GM23338 (cell line): Measurements from ENCODE around the gene GRK3. TPM values are rescaled to one million over a fixed set of nuclear protein-coding genes. Genes with fewer than 3 reads are reported as not detected.

Experiments used
- ATAC-seq: fragments of 200-7000 bp; cut with Tn5 transposase; 3 replicates; pipeline ENCODE4 v1.9.1; 2020
- DNase-seq: peaks from one replicate; pipeline ENCODE4 v3.0.0-alpha.2; 2015; ENCODE audit warnings: low spot score
- H2AFZ ChIP-seq: fragments of 200-600 bp; sonication (generic); 2 replicates; pipeline ENCODE4 v1.8.0; 2016; ENCODE audit warnings: antibody characterized with exemption, mild to moderate bottlenecking, moderate library complexity
- H3F3A ChIP-seq: fragments of 200-600 bp; sonication (generic); replicated peaks from 2 replicates; pipeline ENCODE4 v1.8.0; 2017; ENCODE audit warnings: antibody characterized with exemption, mixed run types, low read depth
- H3K27ac ChIP-seq: fragments of 200-600 bp; sonication (generic); 2 replicates; pipeline ENCODE4 v1.6.1; 2016; ENCODE audit warnings: low read depth
- H3K27me3 ChIP-seq: fragments of 200-600 bp; sonication (generic); 2 replicates; pipeline ENCODE4 v1.8.0; 2016; ENCODE audit warnings: mild to moderate bottlenecking, mixed run types, moderate library complexity; ENCODE audit not compliant: insufficient read depth
- H3K36me3 ChIP-seq: fragments of 200-600 bp; sonication (generic); 2 replicates; pipeline ENCODE4 v1.8.0; 2016; ENCODE audit warnings: mild to moderate bottlenecking; ENCODE audit not compliant: insufficient read depth
- H3K4me1 ChIP-seq: fragments of 200-600 bp; sonication (generic); 2 replicates; pipeline ENCODE4 v1.8.0; 2016; ENCODE audit warnings: mild to moderate bottlenecking, moderate library complexity; ENCODE audit not compliant: insufficient read depth
- H3K4me2 ChIP-seq: fragments of 200-600 bp; sonication (generic); 2 replicates; pipeline ENCODE4 v1.7.1; 2017; ENCODE audit warnings: mixed run types
- H3K4me3 ChIP-seq: fragments of 200-600 bp; sonication (generic); 2 replicates; pipeline ENCODE4 v1.6.1; 2016; ENCODE audit warnings: mixed run types
- H3K79me2 ChIP-seq: fragments of 200-600 bp; sonication (generic); replicated peaks from 2 replicates; pipeline ENCODE4 v1.8.0; 2017; ENCODE audit warnings: mild to moderate bottlenecking; ENCODE audit not compliant: insufficient read depth
- H3K9me2 ChIP-seq: fragments of 200-600 bp; sonication (generic); 2 replicates; pipeline ENCODE4 v1.8.0; 2017; ENCODE audit not compliant: insufficient read depth
- H4K20me1 ChIP-seq: fragments of 200-600 bp; sonication (generic); replicated peaks from 2 replicates; pipeline ENCODE4 v1.8.0; 2017; ENCODE audit warnings: mild to moderate bottlenecking; ENCODE audit not compliant: insufficient read depth
- H3K27ac Mint-ChIP-seq: 2 replicates; pipeline ENCODE4 v1.8.0; 2020; ENCODE audit warnings: inconsistent platforms, mild to moderate bottlenecking, moderate library complexity, mixed read lengths
- H3K27me3 Mint-ChIP-seq: 3 replicates; pipeline ENCODE4 v1.8.0; 2022; ENCODE audit warnings: low read depth, mild to moderate bottlenecking, moderate library complexity, mixed read lengths, inconsistent platforms; ENCODE audit not compliant: insufficient read depth, poor library complexity
- H3K36me3 Mint-ChIP-seq: 3 replicates; pipeline ENCODE4 v1.8.0; 2021; ENCODE audit warnings: low read depth, mild to moderate bottlenecking, inconsistent platforms, moderate library complexity, mixed read lengths
- H3K4me1 Mint-ChIP-seq: 3 replicates; pipeline ENCODE4 v1.8.0; 2020; ENCODE audit warnings: mild to moderate bottlenecking, inconsistent platforms, mixed read lengths
- H3K4me3 Mint-ChIP-seq: 3 replicates; pipeline ENCODE4 v1.8.0; 2021; ENCODE audit warnings: moderate library complexity, mild to moderate bottlenecking, inconsistent platforms, mixed read lengths
- H3K9me3 Mint-ChIP-seq: 3 replicates; pipeline ENCODE4 v1.8.0; 2020; ENCODE audit warnings: moderate library complexity, mild to moderate bottlenecking, inconsistent platforms, mixed read lengths
- CREB1 ChIP-seq: fragments of 250-450 bp; sonication (Bioruptor Pico); IDR thresholded peaks from 2 replicates; pipeline ENCODE4 v1.5.0; 2020; ENCODE audit warnings: low read depth, mild to moderate bottlenecking, moderate library complexity
- EZH2 ChIP-seq: fragments of 200-600 bp; sonication (generic); IDR thresholded peaks from one replicate; pipeline ENCODE4 v1.8.0; 2017; ENCODE audit warnings: antibody characterized with exemption, mild to moderate bottlenecking, low read depth; ENCODE audit not compliant: unreplicated experiment
- EZH2phosphoT487 ChIP-seq: fragments of 200-600 bp; sonication (generic); IDR thresholded peaks from one replicate; pipeline ENCODE4 v1.8.1; 2018; ENCODE audit warnings: antibody characterized with exemption; ENCODE audit not compliant: unreplicated experiment
- JUNB ChIP-seq: IDR thresholded peaks from one replicate; pipeline ENCODE4 v1.6.1; 2016; ENCODE audit warnings: antibody characterized with exemption; ENCODE audit not compliant: unreplicated experiment
- NANOG ChIP-seq: IDR thresholded peaks from 2 replicates; pipeline ENCODE4 v1.6.1; 2016; ENCODE audit warnings: antibody characterized with exemption, borderline replicate concordance
- POLR2AphosphoS5 ChIP-seq: IDR thresholded peaks from 2 replicates; pipeline ENCODE4 v1.6.1; 2016; ENCODE audit warnings: antibody characterized with exemption, low read depth
- STAT1 ChIP-seq: IDR thresholded peaks from one replicate; pipeline ENCODE4 v1.6.1; 2016; ENCODE audit warnings: antibody characterized with exemption; ENCODE audit not compliant: unreplicated experiment
- ZNF114 ChIP-seq: fragments of 250-450 bp; sonication (Bioruptor Pico); IDR thresholded peaks from 2 replicates; pipeline ENCODE4 v1.5.0; 2020; ENCODE audit warnings: mild to moderate bottlenecking, moderate library complexity
- ZNF331 ChIP-seq: fragments of 250-450 bp; sonication (Bioruptor Pico); IDR thresholded peaks from 2 replicates; pipeline ENCODE4 v1.5.0; 2020; ENCODE audit warnings: low read depth, mild to moderate bottlenecking, moderate library complexity
- polyA plus RNA-seq: library from polyadenylated mRNA; unstranded; fragments of >200 nt; fragmentation: Nextera tagmentation; extraction: Ambion mirVana; gene quantifications from 2 replicates; pipeline ENCODE4 v1.2.1, GENCODE V29; 2016
- total RNA-seq: library from RNA; depleted of rRNA; stranded (reverse); fragments of >200 nt; shearing (Covaris generic); gene quantifications from 2 replicates; pipeline ENCODE4 v1.2.3, GENCODE V29; 2014
- TF ChIP-seq, protein P1 (sequence below): IDR thresholded peaks from 2 replicates; pipeline ENCODE4 v1.6.1; 2016; ENCODE audit warnings: antibody characterized with exemption
- TF ChIP-seq, protein P2 (sequence below): IDR thresholded peaks from one replicate; pipeline ENCODE4 v1.6.1; 2018; ENCODE audit warnings: antibody characterized with exemption; ENCODE audit not compliant: unreplicated experiment
- TF ChIP-seq, protein P3 (sequence below): fragments of 250-450 bp; sonication (Bioruptor Pico); IDR thresholded peaks from 2 replicates; pipeline ENCODE4 v1.5.0; 2020; ENCODE audit warnings: mild to moderate bottlenecking, moderate library complexity

The GRK3 gene
- total and polyA plus RNA-seq, 2 experiments from 2014 or later, result 6.0 to 25.3 TPM

DNA sequence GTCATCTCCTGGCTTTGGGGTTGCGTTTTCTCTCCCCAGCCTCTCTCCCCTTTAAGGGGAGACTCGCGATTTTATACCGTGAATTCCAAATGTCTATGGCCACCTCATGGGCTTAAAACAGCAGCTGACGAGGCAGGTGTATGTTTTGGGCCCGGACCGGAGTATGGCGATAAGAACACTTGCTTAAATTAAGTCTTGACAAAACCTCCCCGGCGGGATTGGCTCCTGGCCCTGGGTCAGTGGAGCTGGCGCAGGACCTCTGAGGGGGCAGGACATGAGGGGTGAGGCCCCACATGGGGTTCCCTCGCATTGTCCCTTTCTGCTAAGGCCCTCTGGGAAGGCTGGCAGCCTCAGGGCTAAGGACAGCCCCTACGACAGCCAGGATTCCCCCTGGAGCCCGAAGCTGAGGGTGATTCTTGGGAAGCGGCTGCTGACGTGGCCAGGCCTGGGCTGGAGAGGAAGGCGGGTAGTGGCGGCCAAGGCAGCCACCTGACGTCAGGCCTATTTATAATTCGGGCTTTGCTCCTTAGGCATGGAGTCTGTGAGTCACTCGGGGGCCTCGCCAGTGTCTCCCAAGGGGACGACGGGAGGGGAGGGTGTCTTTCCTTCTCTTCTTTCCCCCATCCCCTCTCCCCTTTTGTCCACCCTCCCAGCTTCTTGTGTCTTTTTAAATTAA is 190.2 kb downstream of the GRK3 start:
- DNase-seq (no peak), ATAC-seq (peak; percentile 42; the same call in 1 of the 3 replicates)
- H3K27me3 Mint-ChIP-seq, result peaks cover 7% of the 10 kb centered on the region
- no peak overlapping the region for H3K4me3 ChIP-seq
- H3K27ac Mint-ChIP-seq, result no peak overlapping the region
- H2AFZ ChIP-seq, result no peak overlapping the region
- H3F3A ChIP-seq, result no peaks in the 10 kb centered on the region
- no peaks in the 10 kb centered on the region for H3K9me2 ChIP-seq
- H4K20me1 ChIP-seq, result no peaks in the 10 kb centered on the region
- no peaks in the 10 kb centered on the region for H3K36me3 Mint-ChIP-seq
- H3K4me1 Mint-ChIP-seq, result no peaks in the 10 kb centered on the region
- H3K79me2 ChIP-seq, result no peaks in the 10 kb centered on the region
- H3K9me3 Mint-ChIP-seq, result no peaks in the 10 kb centered on the region
- TF ChIP-seq CREB1 (CRISPR knock-in tag), result no peak
- TF ChIP-seq, protein P1, sequence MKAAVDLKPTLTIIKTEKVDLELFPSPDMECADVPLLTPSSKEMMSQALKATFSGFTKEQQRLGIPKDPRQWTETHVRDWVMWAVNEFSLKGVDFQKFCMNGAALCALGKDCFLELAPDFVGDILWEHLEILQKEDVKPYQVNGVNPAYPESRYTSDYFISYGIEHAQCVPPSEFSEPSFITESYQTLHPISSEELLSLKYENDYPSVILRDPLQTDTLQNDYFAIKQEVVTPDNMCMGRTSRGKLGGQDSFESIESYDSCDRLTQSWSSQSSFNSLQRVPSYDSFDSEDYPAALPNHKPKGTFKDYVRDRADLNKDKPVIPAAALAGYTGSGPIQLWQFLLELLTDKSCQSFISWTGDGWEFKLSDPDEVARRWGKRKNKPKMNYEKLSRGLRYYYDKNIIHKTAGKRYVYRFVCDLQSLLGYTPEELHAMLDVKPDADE, result no peak
- H3K27me3 ChIP-seq, result no peaks in the 10 kb centered on the region
- no peak overlapping the region for H3K4me3 Mint-ChIP-seq
- no peak overlapping the region for H3K27ac ChIP-seq
- H3K36me3 ChIP-seq, result no peaks in the 10 kb centered on the region; the same call in 1 of the 2 replicates
- H3K4me2 ChIP-seq, result no peak overlapping the region
- H3K4me1 ChIP-seq, result no peaks in the 10 kb centered on the region

DNA sequence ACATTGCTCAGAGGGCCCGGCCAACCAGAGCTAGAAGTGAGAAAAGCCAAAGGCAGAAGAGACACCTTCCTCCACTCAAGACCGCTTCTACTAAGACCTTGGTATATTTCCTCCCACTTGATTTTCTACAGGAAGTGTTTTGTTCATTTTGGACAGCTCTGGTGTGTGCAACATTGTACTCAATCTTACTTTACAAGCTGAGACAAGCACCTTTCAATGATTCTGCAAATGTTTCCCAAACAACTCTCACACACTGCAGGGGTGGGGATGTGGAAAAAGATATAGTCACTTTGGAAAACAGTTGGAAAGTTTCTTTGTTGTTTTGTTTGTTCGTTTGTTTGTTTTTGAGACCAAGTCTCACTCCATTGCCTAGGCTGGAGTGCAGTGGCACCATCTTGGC is 193.2 kb downstream of the GRK3 start:
- H4K20me1 ChIP-seq, result no peaks in the 10 kb centered on the region
- H3K79me2 ChIP-seq, result no peaks in the 10 kb centered on the region
- no peaks in the 10 kb centered on the region for H3K9me2 ChIP-seq
- no peaks in the 10 kb centered on the region for H3K4me1 ChIP-seq
- Mint-ChIP-seq H3K27me3 (peaks cover 3% of the 10 kb centered on the region), H3K4me1 (no peaks in the 10 kb centered on the region), H3K27ac (no peak overlapping the region), H3K4me3 (no peak overlapping the region), H3K9me3 (no peaks in the 10 kb centered on the region), H3K36me3 (no peaks in the 10 kb centered on the region)
- H3K27ac ChIP-seq, result no peak overlapping the region
- no peak for DNase-seq
- H3K27me3 ChIP-seq, result no peaks in the 10 kb centered on the region
- ATAC-seq, result no peak
- H3K4me3 ChIP-seq, result no peak overlapping the region
- H3K4me2 ChIP-seq, result no peak overlapping the region
- H2AFZ ChIP-seq, result no peak overlapping the region
- no peaks in the 10 kb centered on the region; the same call in 1 of the 2 replicates for H3K36me3 ChIP-seq
- H3F3A ChIP-seq, result no peaks in the 10 kb centered on the region
- TF ChIP-seq EZH2, result no peak
- TF ChIP-seq ZNF114, result no peak
- TF ChIP-seq ZNF331 (CRISPR knock-in tag), result no peak
- TF ChIP-seq STAT1, result no peak
- TF ChIP-seq NANOG, result no peak
- TF ChIP-seq EZH2phosphoT487, result no peak
- TF ChIP-seq, protein P2, sequence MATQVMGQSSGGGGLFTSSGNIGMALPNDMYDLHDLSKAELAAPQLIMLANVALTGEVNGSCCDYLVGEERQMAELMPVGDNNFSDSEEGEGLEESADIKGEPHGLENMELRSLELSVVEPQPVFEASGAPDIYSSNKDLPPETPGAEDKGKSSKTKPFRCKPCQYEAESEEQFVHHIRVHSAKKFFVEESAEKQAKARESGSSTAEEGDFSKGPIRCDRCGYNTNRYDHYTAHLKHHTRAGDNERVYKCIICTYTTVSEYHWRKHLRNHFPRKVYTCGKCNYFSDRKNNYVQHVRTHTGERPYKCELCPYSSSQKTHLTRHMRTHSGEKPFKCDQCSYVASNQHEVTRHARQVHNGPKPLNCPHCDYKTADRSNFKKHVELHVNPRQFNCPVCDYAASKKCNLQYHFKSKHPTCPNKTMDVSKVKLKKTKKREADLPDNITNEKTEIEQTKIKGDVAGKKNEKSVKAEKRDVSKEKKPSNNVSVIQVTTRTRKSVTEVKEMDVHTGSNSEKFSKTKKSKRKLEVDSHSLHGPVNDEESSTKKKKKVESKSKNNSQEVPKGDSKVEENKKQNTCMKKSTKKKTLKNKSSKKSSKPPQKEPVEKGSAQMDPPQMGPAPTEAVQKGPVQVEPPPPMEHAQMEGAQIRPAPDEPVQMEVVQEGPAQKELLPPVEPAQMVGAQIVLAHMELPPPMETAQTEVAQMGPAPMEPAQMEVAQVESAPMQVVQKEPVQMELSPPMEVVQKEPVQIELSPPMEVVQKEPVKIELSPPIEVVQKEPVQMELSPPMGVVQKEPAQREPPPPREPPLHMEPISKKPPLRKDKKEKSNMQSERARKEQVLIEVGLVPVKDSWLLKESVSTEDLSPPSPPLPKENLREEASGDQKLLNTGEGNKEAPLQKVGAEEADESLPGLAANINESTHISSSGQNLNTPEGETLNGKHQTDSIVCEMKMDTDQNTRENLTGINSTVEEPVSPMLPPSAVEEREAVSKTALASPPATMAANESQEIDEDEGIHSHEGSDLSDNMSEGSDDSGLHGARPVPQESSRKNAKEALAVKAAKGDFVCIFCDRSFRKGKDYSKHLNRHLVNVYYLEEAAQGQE, result no peak
- no peak for TF ChIP-seq POLR2AphosphoS5
- no peak for TF ChIP-seq JUNB
- TF ChIP-seq, protein P3, sequence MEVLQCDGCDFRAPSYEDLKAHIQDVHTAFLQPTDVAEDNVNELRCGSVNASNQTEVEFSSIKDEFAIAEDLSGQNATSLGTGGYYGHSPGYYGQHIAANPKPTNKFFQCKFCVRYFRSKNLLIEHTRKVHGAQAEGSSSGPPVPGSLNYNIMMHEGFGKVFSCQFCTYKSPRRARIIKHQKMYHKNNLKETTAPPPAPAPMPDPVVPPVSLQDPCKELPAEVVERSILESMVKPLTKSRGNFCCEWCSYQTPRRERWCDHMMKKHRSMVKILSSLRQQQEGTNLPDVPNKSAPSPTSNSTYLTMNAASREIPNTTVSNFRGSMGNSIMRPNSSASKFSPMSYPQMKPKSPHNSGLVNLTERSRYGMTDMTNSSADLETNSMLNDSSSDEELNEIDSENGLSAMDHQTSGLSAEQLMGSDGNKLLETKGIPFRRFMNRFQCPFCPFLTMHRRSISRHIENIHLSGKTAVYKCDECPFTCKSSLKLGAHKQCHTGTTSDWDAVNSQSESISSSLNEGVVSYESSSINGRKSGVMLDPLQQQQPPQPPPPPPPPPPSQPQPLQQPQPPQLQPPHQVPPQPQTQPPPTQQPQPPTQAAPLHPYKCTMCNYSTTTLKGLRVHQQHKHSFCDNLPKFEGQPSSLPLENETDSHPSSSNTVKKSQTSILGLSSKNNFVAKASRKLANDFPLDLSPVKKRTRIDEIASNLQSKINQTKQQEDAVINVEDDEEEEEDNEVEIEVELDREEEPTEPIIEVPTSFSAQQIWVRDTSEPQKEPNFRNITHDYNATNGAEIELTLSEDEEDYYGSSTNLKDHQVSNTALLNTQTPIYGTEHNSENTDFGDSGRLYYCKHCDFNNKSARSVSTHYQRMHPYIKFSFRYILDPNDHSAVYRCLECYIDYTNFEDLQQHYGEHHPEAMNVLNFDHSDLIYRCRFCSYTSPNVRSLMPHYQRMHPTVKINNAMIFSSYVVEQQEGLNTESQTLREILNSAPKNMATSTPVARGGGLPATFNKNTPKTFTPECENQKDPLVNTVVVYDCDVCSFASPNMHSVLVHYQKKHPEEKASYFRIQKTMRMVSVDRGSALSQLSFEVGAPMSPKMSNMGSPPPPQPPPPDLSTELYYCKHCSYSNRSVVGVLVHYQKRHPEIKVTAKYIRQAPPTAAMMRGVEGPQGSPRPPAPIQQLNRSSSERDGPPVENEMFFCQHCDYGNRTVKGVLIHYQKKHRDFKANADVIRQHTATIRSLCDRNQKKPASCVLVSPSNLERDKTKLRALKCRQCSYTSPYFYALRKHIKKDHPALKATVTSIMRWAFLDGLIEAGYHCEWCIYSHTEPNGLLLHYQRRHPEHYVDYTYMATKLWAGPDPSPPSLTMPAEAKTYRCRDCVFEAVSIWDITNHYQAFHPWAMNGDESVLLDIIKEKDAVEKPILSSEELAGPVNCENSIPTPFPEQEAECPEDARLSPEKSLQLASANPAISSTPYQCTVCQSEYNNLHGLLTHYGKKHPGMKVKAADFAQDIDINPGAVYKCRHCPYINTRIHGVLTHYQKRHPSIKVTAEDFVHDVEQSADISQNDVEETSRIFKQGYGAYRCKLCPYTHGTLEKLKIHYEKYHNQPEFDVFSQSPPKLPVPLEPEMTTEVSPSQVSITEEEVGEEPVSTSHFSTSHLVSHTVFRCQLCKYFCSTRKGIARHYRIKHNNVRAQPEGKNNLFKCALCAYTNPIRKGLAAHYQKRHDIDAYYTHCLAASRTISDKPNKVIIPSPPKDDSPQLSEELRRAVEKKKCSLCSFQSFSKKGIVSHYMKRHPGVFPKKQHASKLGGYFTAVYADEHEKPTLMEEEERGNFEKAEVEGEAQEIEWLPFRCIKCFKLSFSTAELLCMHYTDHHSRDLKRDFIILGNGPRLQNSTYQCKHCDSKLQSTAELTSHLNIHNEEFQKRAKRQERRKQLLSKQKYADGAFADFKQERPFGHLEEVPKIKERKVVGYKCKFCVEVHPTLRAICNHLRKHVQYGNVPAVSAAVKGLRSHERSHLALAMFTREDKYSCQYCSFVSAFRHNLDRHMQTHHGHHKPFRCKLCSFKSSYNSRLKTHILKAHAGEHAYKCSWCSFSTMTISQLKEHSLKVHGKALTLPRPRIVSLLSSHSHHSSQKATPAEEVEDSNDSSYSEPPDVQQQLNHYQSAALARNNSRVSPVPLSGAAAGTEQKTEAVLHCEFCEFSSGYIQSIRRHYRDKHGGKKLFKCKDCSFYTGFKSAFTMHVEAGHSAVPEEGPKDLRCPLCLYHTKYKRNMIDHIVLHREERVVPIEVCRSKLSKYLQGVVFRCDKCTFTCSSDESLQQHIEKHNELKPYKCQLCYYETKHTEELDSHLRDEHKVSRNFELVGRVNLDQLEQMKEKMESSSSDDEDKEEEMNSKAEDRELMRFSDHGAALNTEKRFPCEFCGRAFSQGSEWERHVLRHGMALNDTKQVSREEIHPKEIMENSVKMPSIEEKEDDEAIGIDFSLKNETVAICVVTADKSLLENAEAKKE (CRISPR knock-in tag), result no peak
